Bronchial epithelial cell (primary cell): ENCODE measurements around the gene SERTAD3. TPM values are rescaled to one million over a fixed set of nuclear protein-coding genes. Genes with fewer than 3 reads are reported as not detected.
A peak's percentile ranks its signal among the peaks of the same experiment; 100 is the strongest.

ENCODE experiments used
- DNase-seq: peaks from one replicate; pipeline ENCODE4 v3.0.0-alpha.2; 2010; ENCODE audit warnings: low read depth
- FAIRE-seq: peaks from 2 replicates; lab custom pipeline; 2011; peaks lifted over from hg19 to GRCh38; lab: Jason Lieb, UNC
- H3K27me3 ChIP-seq: 2 replicates; pipeline ENCODE4 v1.5.1; 2011; ENCODE audit warnings: low read length; ENCODE audit not compliant: control insufficient read depth, insufficient read depth
- H3K36me3 ChIP-seq: 2 replicates; pipeline ENCODE4 v1.5.1; 2011; ENCODE audit warnings: low read length; ENCODE audit not compliant: control insufficient read depth, insufficient read depth
- H3K4me3 ChIP-seq: 2 replicates; pipeline ENCODE4 v1.5.1; 2011; ENCODE audit warnings: mild to moderate bottlenecking, low read depth, low read length, control low read depth
- CTCF ChIP-seq: IDR thresholded peaks from 2 replicates; pipeline ENCODE4 v1.5.1; 2011; ENCODE audit warnings: mild to moderate bottlenecking, moderate library complexity, low read length, control low read depth, inconsistent platforms; ENCODE audit not compliant: insufficient read depth, severe bottlenecking
- total RNA-seq: library from RNA; depleted of rRNA; stranded (reverse); fragments of >200 nt; gene quantifications from 2 replicates; pipeline ENCODE4 v1.2.1, GENCODE V29; 2014

The SERTAD3 gene
- total RNA-seq, 1 donor from 2014 or later, result 23.2 TPM

- FAIRE-seq (no peak), DNase-seq (no peak)
- Histone ChIP-seq H3K27me3 (no peaks in the 10 kb centered on the region), H3K36me3 (peaks cover 20% of the 10 kb centered on the region), H3K4me3 (peak overlapping the region; percentile 78)
- TF ChIP-seq CTCF, result no peak
These were observed 734 bp upstream of the SERTAD3 start for GRCh38 chr19:40444825-40445312.

GRCh38 chr19:40443131-40443999 is 770 bp downstream of the SERTAD3 start:
- peak; percentile 96 for DNase-seq
- TF ChIP-seq CTCF, result no peak
- H3K36me3 ChIP-seq, result peaks cover 19% of the 10 kb centered on the region
- FAIRE-seq, result no peak
- peak overlapping the region; percentile 78 for H3K4me3 ChIP-seq
- H3K27me3 ChIP-seq, result no peaks in the 10 kb centered on the region

GRCh38 chr19:40442328-40443130 is 1.6 kb downstream of the SERTAD3 start:
- Histone ChIP-seq H3K27me3 (no peaks in the 10 kb centered on the region), H3K4me3 (peak overlapping the region; percentile 78), H3K36me3 (peaks cover 13% of the 10 kb centered on the region)
- DNase-seq, result no peak
- no peak for FAIRE-seq
- TF ChIP-seq CTCF, result no peak

GRCh38 chr19:40441719-40442253 is 2.3 kb downstream of the SERTAD3 start:
- no peak for DNase-seq
- FAIRE-seq, result no peak
- TF ChIP-seq CTCF, result no peak

GRCh38 chr19:40438284-40438683 is 5.9 kb downstream of the SERTAD3 start:
- Histone ChIP-seq H3K27me3 (no peaks in the 10 kb centered on the region), H3K36me3 (peaks cover 13% of the 10 kb centered on the region), H3K4me3 (no peak overlapping the region)
- DNase-seq (no peak), FAIRE-seq (no peak)
- no peak for TF ChIP-seq CTCF

More at GRCh38 chr19:40441719-40442253, 2.3 kb downstream of the SERTAD3 start:
- H3K36me3 ChIP-seq, result peaks cover 13% of the 10 kb centered on the region
- no peak overlapping the region for H3K4me3 ChIP-seq
- H3K27me3 ChIP-seq, result no peaks in the 10 kb centered on the region
